Type B pancreatic cell (in vitro differentiated cells): ENCODE data around the gene IL22RA1. TPM values are rescaled to one million over a fixed set of nuclear protein-coding genes. Genes with fewer than 3 reads are reported as not detected.

Source experiments
- DNase-seq: peaks from one replicate; pipeline ENCODE4 v3.0.0; 2021; ENCODE audit warnings: mixed read lengths; ENCODE audit not compliant: unreplicated experiment; ENCODE audit errors: extremely low spot score
- H3K27ac Mint-ChIP-seq: 2 replicates; pipeline ENCODE4 v1.8.0; 2021; ENCODE audit warnings: mild to moderate bottlenecking, mixed read lengths
- H3K27me3 Mint-ChIP-seq: 2 replicates; pipeline ENCODE4 v1.8.0; 2021; ENCODE audit warnings: mixed read lengths
- H3K36me3 Mint-ChIP-seq: 2 replicates; pipeline ENCODE4 v1.8.0; 2021; ENCODE audit warnings: mixed read lengths
- H3K4me1 Mint-ChIP-seq: one replicate; pipeline ENCODE4 v1.8.0; 2021; ENCODE audit warnings: mixed read lengths; ENCODE audit not compliant: unreplicated experiment
- H3K4me3 Mint-ChIP-seq: 2 replicates; pipeline ENCODE4 v1.8.0; 2021; ENCODE audit warnings: mild to moderate bottlenecking, mixed read lengths
- H3K9me3 Mint-ChIP-seq: 2 replicates; pipeline ENCODE4 v1.8.0; 2021; ENCODE audit warnings: mixed read lengths
- total RNA-seq: library from RNA; stranded (reverse); gene quantifications from 2 replicates; pipeline ENCODE4 v1.2.1, GENCODE V29; 2021; ENCODE audit warnings: low replicate concordance
- TF ChIP-seq, protein P1 (sequence below): fragments of 200-600 bp; sonication (generic); conservative IDR thresholded peaks from 2 replicates; pipeline ENCODE4 v1.5.0; 2021; ENCODE audit warnings: antibody characterized with exemption, mild to moderate bottlenecking

The IL22RA1 gene
- total RNA-seq, 1 donor from 2014 or later = 1.1 TPM

GRCh38 chr1:24104854-24105253, 38.1 kb downstream of the IL22RA1 start:
- TF ChIP-seq, protein P1, sequence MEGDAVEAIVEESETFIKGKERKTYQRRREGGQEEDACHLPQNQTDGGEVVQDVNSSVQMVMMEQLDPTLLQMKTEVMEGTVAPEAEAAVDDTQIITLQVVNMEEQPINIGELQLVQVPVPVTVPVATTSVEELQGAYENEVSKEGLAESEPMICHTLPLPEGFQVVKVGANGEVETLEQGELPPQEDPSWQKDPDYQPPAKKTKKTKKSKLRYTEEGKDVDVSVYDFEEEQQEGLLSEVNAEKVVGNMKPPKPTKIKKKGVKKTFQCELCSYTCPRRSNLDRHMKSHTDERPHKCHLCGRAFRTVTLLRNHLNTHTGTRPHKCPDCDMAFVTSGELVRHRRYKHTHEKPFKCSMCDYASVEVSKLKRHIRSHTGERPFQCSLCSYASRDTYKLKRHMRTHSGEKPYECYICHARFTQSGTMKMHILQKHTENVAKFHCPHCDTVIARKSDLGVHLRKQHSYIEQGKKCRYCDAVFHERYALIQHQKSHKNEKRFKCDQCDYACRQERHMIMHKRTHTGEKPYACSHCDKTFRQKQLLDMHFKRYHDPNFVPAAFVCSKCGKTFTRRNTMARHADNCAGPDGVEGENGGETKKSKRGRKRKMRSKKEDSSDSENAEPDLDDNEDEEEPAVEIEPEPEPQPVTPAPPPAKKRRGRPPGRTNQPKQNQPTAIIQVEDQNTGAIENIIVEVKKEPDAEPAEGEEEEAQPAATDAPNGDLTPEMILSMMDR = no peak
- Mint-ChIP-seq H3K4me1 (peaks cover 26% of the 10 kb centered on the region), H3K27me3 (no peaks in the 10 kb centered on the region), H3K27ac (no peak overlapping the region), H3K4me3 (no peak overlapping the region), H3K36me3 (no peaks in the 10 kb centered on the region), H3K9me3 (no peaks in the 10 kb centered on the region)
- no peak for DNase-seq

GRCh38 chr1:24103879-24104278, 39.1 kb downstream of the IL22RA1 start:
- Mint-ChIP-seq H3K4me1 (peaks cover 34% of the 10 kb centered on the region), H3K4me3 (peak overlapping the region; percentile 57), H3K9me3 (no peaks in the 10 kb centered on the region), H3K36me3 (no peaks in the 10 kb centered on the region), H3K27ac (peak overlapping the region; percentile 84), H3K27me3 (no peaks in the 10 kb centered on the region)
- TF ChIP-seq, protein P1 = no peak
- no peak for DNase-seq

DNA sequence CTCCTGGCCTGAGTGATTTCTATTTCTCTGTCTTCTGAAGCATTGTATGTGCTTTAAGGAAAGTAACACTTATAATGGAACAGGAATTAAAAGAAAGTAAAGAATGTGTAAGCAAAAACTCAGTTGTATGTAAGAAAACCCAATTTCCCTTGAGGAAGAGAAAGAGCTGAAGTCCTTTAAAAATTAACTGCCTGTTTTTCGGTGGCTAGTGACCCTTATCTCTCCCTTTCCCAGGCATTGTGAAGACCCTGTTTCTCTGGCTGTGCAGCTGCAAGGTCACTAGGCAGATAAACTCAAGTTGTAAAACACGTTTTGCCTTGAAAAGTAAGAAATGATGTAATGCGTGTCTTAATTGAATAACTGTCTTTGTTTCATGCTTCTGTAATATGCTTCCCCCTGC, 39.5 kb downstream of the IL22RA1 start:
- H3K27me3 Mint-ChIP-seq = no peaks in the 10 kb centered on the region
- peak overlapping the region; percentile 57 for H3K4me3 Mint-ChIP-seq
- peaks cover 36% of the 10 kb centered on the region for H3K4me1 Mint-ChIP-seq
- H3K36me3 Mint-ChIP-seq = no peaks in the 10 kb centered on the region
- no peak for DNase-seq
- TF ChIP-seq, protein P1 = no peak
- H3K27ac Mint-ChIP-seq = peak overlapping the region; percentile 84
- no peaks in the 10 kb centered on the region for H3K9me3 Mint-ChIP-seq

DNA sequence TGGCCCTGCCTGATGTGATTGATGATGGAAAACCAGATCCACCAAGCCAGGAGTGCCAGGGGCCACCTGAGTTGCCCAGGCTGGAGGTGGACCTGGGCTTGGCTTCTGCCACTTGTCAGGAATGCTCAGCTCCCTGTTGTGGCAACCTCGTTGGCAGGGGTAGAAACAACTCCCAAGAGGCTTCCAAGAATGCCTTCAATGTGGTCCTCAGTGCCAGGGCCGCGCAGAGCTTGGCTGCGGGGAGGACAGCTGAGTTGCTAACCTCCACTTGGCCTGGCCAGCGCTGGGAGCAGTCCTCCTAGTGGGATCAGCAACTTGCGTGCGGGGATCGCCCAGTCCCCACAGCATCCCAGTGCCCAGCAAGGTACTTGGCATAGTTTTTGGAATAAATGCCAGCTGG, 40.0 kb downstream of the IL22RA1 start:
- H3K36me3 Mint-ChIP-seq = no peaks in the 10 kb centered on the region
- no peak for DNase-seq
- TF ChIP-seq, protein P1 = no peak
- no peaks in the 10 kb centered on the region for H3K9me3 Mint-ChIP-seq
- peak overlapping the region; percentile 84 for H3K27ac Mint-ChIP-seq
- no peaks in the 10 kb centered on the region for H3K27me3 Mint-ChIP-seq
- H3K4me3 Mint-ChIP-seq = no peak overlapping the region
- peaks cover 36% of the 10 kb centered on the region for H3K4me1 Mint-ChIP-seq

- no peaks in the 10 kb centered on the region for H3K9me3 Mint-ChIP-seq
- H3K4me1 Mint-ChIP-seq = peaks cover 29% of the 10 kb centered on the region
- no peaks in the 10 kb centered on the region for H3K36me3 Mint-ChIP-seq
- no peaks in the 10 kb centered on the region for H3K27me3 Mint-ChIP-seq
- TF ChIP-seq, protein P1 = no peak
- no peak for DNase-seq
- H3K4me3 Mint-ChIP-seq = no peak overlapping the region
- H3K27ac Mint-ChIP-seq = peak overlapping the region; percentile 37
These were observed 40.9 kb downstream of the IL22RA1 start for GRCh38 chr1:24101796-24102586.
